Osteoblast (primary cell): ENCODE results near the gene TNFRSF4. TPM values are rescaled to one million over a fixed set of nuclear protein-coding genes. Genes with fewer than 3 reads are reported as not detected.

Experiments
- DNase-seq: peaks from one replicate; pipeline ENCODE4 v3.0.0; 2011; ENCODE audit warnings: low spot score, mixed read lengths; ENCODE audit not compliant: insufficient read length; ENCODE audit errors: missing footprints
- H2AFZ ChIP-seq: 2 replicates; pipeline ENCODE4 v1.6.0; 2011; ENCODE audit warnings: mild to moderate bottlenecking, low read length
- H3K27ac ChIP-seq: 2 replicates; pipeline ENCODE4 v1.5.1; 2011; ENCODE audit warnings: mild to moderate bottlenecking, low read depth, low read length, moderate library complexity
- H3K27me3 ChIP-seq: 2 replicates; pipeline ENCODE4 v1.6.0; 2012; ENCODE audit warnings: mild to moderate bottlenecking, control low read depth, inconsistent platforms, low read length, moderate library complexity; ENCODE audit not compliant: insufficient read depth
- H3K36me3 ChIP-seq: 2 replicates; pipeline ENCODE4 v1.5.1; 2011; ENCODE audit warnings: mild to moderate bottlenecking, low read length, control low read depth, moderate library complexity; ENCODE audit not compliant: insufficient read depth
- H3K4me1 ChIP-seq: 2 replicates; pipeline ENCODE4 v1.5.1; 2011; ENCODE audit warnings: mild to moderate bottlenecking, low read length, control low read depth, moderate library complexity; ENCODE audit not compliant: insufficient read depth
- H3K4me2 ChIP-seq: 2 replicates; pipeline ENCODE4 v1.6.0; 2011; ENCODE audit warnings: mild to moderate bottlenecking, low read length; ENCODE audit not compliant: insufficient read depth
- H3K4me3 ChIP-seq: fragments of 200-600 bp; sonication (generic); 3 replicates; pipeline ENCODE4 v1.5.1; 2012; ENCODE audit warnings: mild to moderate bottlenecking, low read length, inconsistent platforms; ENCODE audit not compliant: insufficient read depth
- H3K79me2 ChIP-seq: 2 replicates; pipeline ENCODE4 v1.6.0; 2012; ENCODE audit warnings: mild to moderate bottlenecking, low read length, control low read depth, inconsistent platforms; ENCODE audit not compliant: insufficient read depth
- H3K9me3 ChIP-seq: 2 replicates; pipeline ENCODE4 v1.5.1; 2011; ENCODE audit warnings: low read depth, low read length, control low read depth
- H4K20me1 ChIP-seq: 2 replicates; pipeline ENCODE4 v1.6.0; 2012; ENCODE audit warnings: mild to moderate bottlenecking, low read length, control low read depth; ENCODE audit not compliant: insufficient read depth
- total RNA-seq: library from RNA; depleted of rRNA; stranded (reverse); fragments of >200 nt; gene quantifications from 2 replicates; pipeline ENCODE4 v1.2.3, GENCODE V29; 2012
- TF ChIP-seq, protein P1 (sequence below): IDR thresholded peaks from 2 replicates; pipeline ENCODE4 v1.5.1; 2011; ENCODE audit warnings: mild to moderate bottlenecking, low read depth, low read length, moderate library complexity; ENCODE audit errors: extremely low read depth

The TNFRSF4 gene
- total RNA-seq, 1 donor = under 0.01 TPM

DNA sequence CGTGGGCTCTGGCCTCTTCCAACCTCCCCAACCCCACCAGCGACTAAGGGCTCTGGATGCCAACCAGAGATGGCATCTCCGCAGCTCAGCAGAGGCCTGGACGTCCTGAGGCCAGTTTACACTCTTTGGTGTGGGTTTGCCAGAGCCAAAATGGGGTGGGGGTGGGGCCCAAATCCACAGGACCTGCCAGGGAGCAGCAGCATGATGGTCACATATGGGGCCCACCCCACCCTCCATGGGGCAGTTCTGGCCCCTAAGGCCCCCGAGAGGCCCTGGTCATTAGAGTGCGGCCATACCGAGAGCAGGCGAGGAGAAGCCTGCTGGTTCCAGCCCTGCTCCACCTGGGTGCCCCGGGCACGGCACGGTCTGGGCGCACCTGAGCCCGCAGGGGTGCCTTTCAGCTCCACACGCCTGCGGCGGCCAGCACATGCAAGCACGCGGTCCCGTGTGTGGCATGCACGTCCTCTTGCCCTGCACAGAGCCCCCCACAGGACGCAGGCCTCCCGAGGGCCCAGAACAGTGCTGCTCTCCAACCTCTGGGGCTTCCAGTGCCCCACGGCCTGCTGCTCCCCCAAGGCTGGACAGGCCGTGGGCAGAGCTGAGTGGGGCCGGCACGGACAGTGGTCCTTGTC lies 27.8 kb upstream of the TNFRSF4 start:
- TF ChIP-seq, protein P1, sequence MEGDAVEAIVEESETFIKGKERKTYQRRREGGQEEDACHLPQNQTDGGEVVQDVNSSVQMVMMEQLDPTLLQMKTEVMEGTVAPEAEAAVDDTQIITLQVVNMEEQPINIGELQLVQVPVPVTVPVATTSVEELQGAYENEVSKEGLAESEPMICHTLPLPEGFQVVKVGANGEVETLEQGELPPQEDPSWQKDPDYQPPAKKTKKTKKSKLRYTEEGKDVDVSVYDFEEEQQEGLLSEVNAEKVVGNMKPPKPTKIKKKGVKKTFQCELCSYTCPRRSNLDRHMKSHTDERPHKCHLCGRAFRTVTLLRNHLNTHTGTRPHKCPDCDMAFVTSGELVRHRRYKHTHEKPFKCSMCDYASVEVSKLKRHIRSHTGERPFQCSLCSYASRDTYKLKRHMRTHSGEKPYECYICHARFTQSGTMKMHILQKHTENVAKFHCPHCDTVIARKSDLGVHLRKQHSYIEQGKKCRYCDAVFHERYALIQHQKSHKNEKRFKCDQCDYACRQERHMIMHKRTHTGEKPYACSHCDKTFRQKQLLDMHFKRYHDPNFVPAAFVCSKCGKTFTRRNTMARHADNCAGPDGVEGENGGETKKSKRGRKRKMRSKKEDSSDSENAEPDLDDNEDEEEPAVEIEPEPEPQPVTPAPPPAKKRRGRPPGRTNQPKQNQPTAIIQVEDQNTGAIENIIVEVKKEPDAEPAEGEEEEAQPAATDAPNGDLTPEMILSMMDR = no peak
- no peak overlapping the region for H2AFZ ChIP-seq
- H4K20me1 ChIP-seq = peaks cover 3% of the 10 kb centered on the region
- peak; percentile 92 for DNase-seq
- no peak overlapping the region for H3K4me3 ChIP-seq
- no peak overlapping the region for H3K4me2 ChIP-seq
- no peaks in the 10 kb centered on the region for H3K4me1 ChIP-seq
- no peak overlapping the region for H3K27ac ChIP-seq
- H3K36me3 ChIP-seq = no peaks in the 10 kb centered on the region
- H3K27me3 ChIP-seq = peaks cover 25% of the 10 kb centered on the region
- no peaks in the 10 kb centered on the region for H3K9me3 ChIP-seq
- no peaks in the 10 kb centered on the region for H3K79me2 ChIP-seq

DNA sequence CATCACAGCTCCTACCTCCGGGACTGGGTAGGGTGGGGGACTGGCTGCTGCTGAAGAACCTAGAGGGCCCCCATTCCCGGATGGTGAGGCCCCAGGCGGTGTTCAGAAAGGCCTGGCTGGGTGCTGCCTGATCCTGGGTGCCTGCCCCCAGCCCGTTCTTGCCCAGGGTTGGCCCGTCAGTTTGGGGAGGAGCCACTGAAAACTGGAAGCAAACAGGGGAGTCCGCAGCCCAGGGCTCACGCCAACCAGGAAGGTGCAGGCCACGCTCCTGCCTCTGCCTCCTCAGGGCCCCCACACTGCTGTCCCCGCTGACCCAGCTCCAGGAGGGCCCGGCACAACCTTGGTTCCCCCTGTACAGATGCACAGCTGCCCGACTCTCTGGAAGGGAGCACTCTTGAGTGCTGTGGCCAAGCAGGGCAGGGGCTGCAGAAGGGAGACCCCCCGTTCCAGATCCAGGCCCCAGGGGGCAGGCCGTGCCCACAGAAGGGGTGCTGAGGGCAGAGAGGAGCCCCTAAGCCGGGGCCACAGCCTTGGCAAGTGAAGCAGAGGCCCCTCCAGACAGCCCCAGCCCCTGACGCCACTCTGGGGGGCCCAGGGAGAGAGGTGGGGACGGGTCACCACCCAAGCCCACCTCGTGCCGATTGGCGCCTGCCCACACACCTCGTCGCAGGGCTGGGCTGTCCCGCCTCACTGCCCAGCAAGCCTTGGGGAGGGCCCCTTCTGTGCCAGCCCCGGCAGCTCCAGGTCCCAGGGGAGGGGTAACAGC lies 27.1 kb upstream of the TNFRSF4 start:
- TF ChIP-seq, protein P1 = no peak
- Histone ChIP-seq H3K36me3 (no peaks in the 10 kb centered on the region), H4K20me1 (peaks cover 3% of the 10 kb centered on the region), H3K27ac (no peak overlapping the region), H3K4me2 (no peak overlapping the region), H3K4me3 (no peak overlapping the region), H3K9me3 (no peaks in the 10 kb centered on the region), H3K79me2 (no peaks in the 10 kb centered on the region), H3K27me3 (peaks cover 25% of the 10 kb centered on the region), H2AFZ (no peak overlapping the region), H3K4me1 (no peaks in the 10 kb centered on the region)
- peak; percentile 95 for DNase-seq

DNA sequence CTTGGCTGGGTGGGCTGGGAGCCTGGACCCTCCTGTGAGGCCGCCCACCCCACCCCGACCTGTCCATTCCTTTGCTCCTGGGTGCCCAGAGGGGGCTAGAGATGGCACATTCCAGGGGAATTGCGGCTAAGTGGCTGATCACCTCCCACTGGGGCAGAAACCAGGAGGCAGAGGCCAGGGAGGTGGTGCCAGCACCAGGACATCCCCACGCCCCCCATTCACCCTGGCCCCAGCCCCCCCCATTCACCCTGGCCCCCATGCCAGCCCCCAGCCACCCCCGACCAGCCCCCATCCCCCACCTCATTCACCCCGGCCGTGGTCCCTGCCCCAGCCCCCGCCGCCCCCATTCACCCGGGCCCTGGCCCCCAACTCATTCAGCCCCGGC lies 26.4 kb upstream of the TNFRSF4 start:
- DNase-seq = peak; percentile 91
- Histone ChIP-seq H3K27me3 (peaks cover 25% of the 10 kb centered on the region), H3K9me3 (no peaks in the 10 kb centered on the region), H3K27ac (no peak overlapping the region), H3K79me2 (no peaks in the 10 kb centered on the region), H4K20me1 (peaks cover 5% of the 10 kb centered on the region), H3K36me3 (no peaks in the 10 kb centered on the region), H2AFZ (no peak overlapping the region), H3K4me2 (no peak overlapping the region), H3K4me1 (no peaks in the 10 kb centered on the region), H3K4me3 (no peak overlapping the region)
- TF ChIP-seq, protein P1 = no peak

DNA sequence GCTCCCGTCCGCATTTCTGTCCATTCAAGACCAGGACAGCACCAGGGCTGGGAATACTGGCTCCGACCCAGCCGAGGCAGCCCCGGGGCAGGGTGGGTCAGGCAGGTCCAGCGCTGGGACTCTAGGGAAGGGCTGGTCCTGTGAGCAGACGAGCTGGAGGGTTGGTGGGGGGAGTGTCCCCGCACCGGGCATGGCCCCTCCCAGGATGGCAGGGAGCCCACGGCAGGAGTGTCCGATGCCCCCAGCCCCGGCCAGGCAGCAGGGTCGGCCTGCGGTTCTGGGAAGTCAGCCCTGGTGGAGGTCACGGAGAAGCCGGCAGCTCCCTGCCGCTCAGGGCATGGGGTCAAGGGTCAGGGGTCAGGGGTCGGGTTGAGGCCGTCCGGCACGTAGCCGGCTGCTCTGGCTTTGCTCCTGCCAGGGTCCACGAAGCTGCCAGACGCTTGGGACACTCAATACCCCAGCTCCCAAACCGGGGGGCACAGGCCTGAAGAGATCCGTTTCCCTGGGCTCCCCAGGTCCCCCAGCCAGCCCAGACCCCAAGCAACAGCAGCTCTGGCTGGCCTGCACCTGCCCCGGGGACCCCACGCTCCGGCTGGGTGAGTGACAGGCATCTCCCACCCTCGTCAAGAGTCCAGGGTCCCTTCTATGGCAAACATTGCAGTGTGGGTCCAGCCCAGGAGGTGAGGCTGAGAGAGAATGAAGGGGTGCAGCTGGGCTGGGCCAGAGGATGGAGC lies 25.8 kb upstream of the TNFRSF4 start:
- Histone ChIP-seq H3K4me3 (no peak overlapping the region), H3K9me3 (no peaks in the 10 kb centered on the region), H3K27me3 (peaks cover 25% of the 10 kb centered on the region), H3K4me1 (no peaks in the 10 kb centered on the region), H3K27ac (no peak overlapping the region), H3K79me2 (no peaks in the 10 kb centered on the region), H4K20me1 (peaks cover 7% of the 10 kb centered on the region), H2AFZ (no peak overlapping the region), H3K4me2 (no peak overlapping the region), H3K36me3 (no peaks in the 10 kb centered on the region)
- TF ChIP-seq, protein P1 = no peak
- peak; percentile 96 for DNase-seq
